GM23338 (cell line): ENCODE results near the gene IGF2BP2. TPM values are rescaled to one million over a fixed set of nuclear protein-coding genes. Genes with fewer than 3 reads are reported as not detected.

ENCODE experiments used
- ATAC-seq: fragments of 200-7000 bp; cut with Tn5 transposase; 3 replicates; pipeline ENCODE4 v1.9.1; 2020
- DNase-seq: peaks from one replicate; pipeline ENCODE4 v3.0.0-alpha.2; 2015; ENCODE audit warnings: low spot score
- H2AFZ ChIP-seq: fragments of 200-600 bp; sonication (generic); 2 replicates; pipeline ENCODE4 v1.8.0; 2016; ENCODE audit warnings: antibody characterized with exemption, mild to moderate bottlenecking, moderate library complexity
- H3F3A ChIP-seq: fragments of 200-600 bp; sonication (generic); replicated peaks from 2 replicates; pipeline ENCODE4 v1.8.0; 2017; ENCODE audit warnings: antibody characterized with exemption, mixed run types, low read depth
- H3K27ac ChIP-seq: fragments of 200-600 bp; sonication (generic); 2 replicates; pipeline ENCODE4 v1.6.1; 2016; ENCODE audit warnings: low read depth
- H3K27me3 ChIP-seq: fragments of 200-600 bp; sonication (generic); 2 replicates; pipeline ENCODE4 v1.8.0; 2016; ENCODE audit warnings: mild to moderate bottlenecking, mixed run types, moderate library complexity; ENCODE audit not compliant: insufficient read depth
- H3K36me3 ChIP-seq: fragments of 200-600 bp; sonication (generic); 2 replicates; pipeline ENCODE4 v1.8.0; 2016; ENCODE audit warnings: mild to moderate bottlenecking; ENCODE audit not compliant: insufficient read depth
- H3K4me1 ChIP-seq: fragments of 200-600 bp; sonication (generic); 2 replicates; pipeline ENCODE4 v1.8.0; 2016; ENCODE audit warnings: mild to moderate bottlenecking, moderate library complexity; ENCODE audit not compliant: insufficient read depth
- H3K4me2 ChIP-seq: fragments of 200-600 bp; sonication (generic); 2 replicates; pipeline ENCODE4 v1.7.1; 2017; ENCODE audit warnings: mixed run types
- H3K4me3 ChIP-seq: fragments of 200-600 bp; sonication (generic); 2 replicates; pipeline ENCODE4 v1.6.1; 2016; ENCODE audit warnings: mixed run types
- H3K79me2 ChIP-seq: fragments of 200-600 bp; sonication (generic); replicated peaks from 2 replicates; pipeline ENCODE4 v1.8.0; 2017; ENCODE audit warnings: mild to moderate bottlenecking; ENCODE audit not compliant: insufficient read depth
- H3K9me2 ChIP-seq: fragments of 200-600 bp; sonication (generic); 2 replicates; pipeline ENCODE4 v1.8.0; 2017; ENCODE audit not compliant: insufficient read depth
- H4K20me1 ChIP-seq: fragments of 200-600 bp; sonication (generic); replicated peaks from 2 replicates; pipeline ENCODE4 v1.8.0; 2017; ENCODE audit warnings: mild to moderate bottlenecking; ENCODE audit not compliant: insufficient read depth
- H3K27ac Mint-ChIP-seq: 2 replicates; pipeline ENCODE4 v1.8.0; 2020; ENCODE audit warnings: inconsistent platforms, mild to moderate bottlenecking, moderate library complexity, mixed read lengths
- H3K27me3 Mint-ChIP-seq: 3 replicates; pipeline ENCODE4 v1.8.0; 2022; ENCODE audit warnings: low read depth, mild to moderate bottlenecking, moderate library complexity, mixed read lengths, inconsistent platforms; ENCODE audit not compliant: insufficient read depth, poor library complexity
- H3K36me3 Mint-ChIP-seq: 3 replicates; pipeline ENCODE4 v1.8.0; 2021; ENCODE audit warnings: low read depth, mild to moderate bottlenecking, inconsistent platforms, moderate library complexity, mixed read lengths
- H3K4me1 Mint-ChIP-seq: 3 replicates; pipeline ENCODE4 v1.8.0; 2020; ENCODE audit warnings: mild to moderate bottlenecking, inconsistent platforms, mixed read lengths
- H3K4me3 Mint-ChIP-seq: 3 replicates; pipeline ENCODE4 v1.8.0; 2021; ENCODE audit warnings: moderate library complexity, mild to moderate bottlenecking, inconsistent platforms, mixed read lengths
- H3K9me3 Mint-ChIP-seq: 3 replicates; pipeline ENCODE4 v1.8.0; 2020; ENCODE audit warnings: moderate library complexity, mild to moderate bottlenecking, inconsistent platforms, mixed read lengths
- CREB1 ChIP-seq: fragments of 250-450 bp; sonication (Bioruptor Pico); IDR thresholded peaks from 2 replicates; pipeline ENCODE4 v1.5.0; 2020; ENCODE audit warnings: low read depth, mild to moderate bottlenecking, moderate library complexity
- JUNB ChIP-seq: IDR thresholded peaks from one replicate; pipeline ENCODE4 v1.6.1; 2016; ENCODE audit warnings: antibody characterized with exemption; ENCODE audit not compliant: unreplicated experiment
- NANOG ChIP-seq: IDR thresholded peaks from 2 replicates; pipeline ENCODE4 v1.6.1; 2016; ENCODE audit warnings: antibody characterized with exemption, borderline replicate concordance
- POLR2AphosphoS5 ChIP-seq: IDR thresholded peaks from 2 replicates; pipeline ENCODE4 v1.6.1; 2016; ENCODE audit warnings: antibody characterized with exemption, low read depth
- REST ChIP-seq: IDR thresholded peaks from one replicate; pipeline ENCODE4 v1.6.1; 2018; ENCODE audit warnings: antibody characterized with exemption; ENCODE audit not compliant: unreplicated experiment
- ZNF114 ChIP-seq: fragments of 250-450 bp; sonication (Bioruptor Pico); IDR thresholded peaks from 2 replicates; pipeline ENCODE4 v1.5.0; 2020; ENCODE audit warnings: mild to moderate bottlenecking, moderate library complexity
- ZNF331 ChIP-seq: fragments of 250-450 bp; sonication (Bioruptor Pico); IDR thresholded peaks from 2 replicates; pipeline ENCODE4 v1.5.0; 2020; ENCODE audit warnings: low read depth, mild to moderate bottlenecking, moderate library complexity
- ZNF462 ChIP-seq: fragments of 250-450 bp; sonication (Bioruptor Pico); IDR thresholded peaks from 2 replicates; pipeline ENCODE4 v1.5.0; 2020; ENCODE audit warnings: mild to moderate bottlenecking, moderate library complexity
- polyA plus RNA-seq: library from polyadenylated mRNA; unstranded; fragments of >200 nt; fragmentation: Nextera tagmentation; extraction: Ambion mirVana; gene quantifications from 2 replicates; pipeline ENCODE4 v1.2.1, GENCODE V29; 2016
- total RNA-seq: library from RNA; depleted of rRNA; stranded (reverse); fragments of >200 nt; shearing (Covaris generic); gene quantifications from 2 replicates; pipeline ENCODE4 v1.2.3, GENCODE V29; 2014

Gene IGF2BP2
- total and polyA plus RNA-seq, 2 experiments from 2014 or later, result 82.9 to 84.5 TPM

- Histone ChIP-seq H3K4me3 (no peak overlapping the region), H3K4me1 (peaks cover 66% of the 10 kb centered on the region), H3K79me2 (peaks cover 97% of the 10 kb centered on the region), H4K20me1 (peaks cover 4% of the 10 kb centered on the region), H3K27me3 (no peaks in the 10 kb centered on the region), H3K4me2 (peak overlapping the region; percentile 63; the same call in 1 of the 2 replicates), H3K36me3 (peaks cover 3% of the 10 kb centered on the region; the same call in 1 of the 2 replicates), H3F3A (peaks cover 6% of the 10 kb centered on the region; the same call in 1 of the 2 replicates), H3K9me2 (peaks cover 1% of the 10 kb centered on the region; the same call in 1 of the 2 replicates), H2AFZ (no peak overlapping the region), H3K27ac (peak overlapping the region; percentile 82)
- Mint-ChIP-seq H3K4me1 (peaks cover 65% of the 10 kb centered on the region), H3K4me3 (no peak overlapping the region), H3K27me3 (peaks cover 14% of the 10 kb centered on the region), H3K27ac (no peak overlapping the region), H3K36me3 (peaks cover 39% of the 10 kb centered on the region), H3K9me3 (peaks cover 13% of the 10 kb centered on the region)
- TF ChIP-seq NANOG (no peak), ZNF331 (CRISPR knock-in tag) (no peak), POLR2AphosphoS5 (no peak), CREB1 (CRISPR knock-in tag) (no peak), REST (no peak)
- ATAC-seq (no peak), DNase-seq (no peak)
These were observed 74.1 kb downstream of the IGF2BP2 start for GRCh38 chr3:185750702-185751101.

- peaks cover 33% of the 10 kb centered on the region for H3K36me3 Mint-ChIP-seq
- H3K4me2 ChIP-seq, result peak overlapping the region; percentile 63
- no peaks in the 10 kb centered on the region for H3K36me3 ChIP-seq
- no peaks in the 10 kb centered on the region for H3K27me3 ChIP-seq
- peaks cover 68% of the 10 kb centered on the region for H3K4me1 Mint-ChIP-seq
- H4K20me1 ChIP-seq, result peaks cover 10% of the 10 kb centered on the region
- H3K9me2 ChIP-seq, result no peaks in the 10 kb centered on the region
- peak overlapping the region; percentile 82 for H3K27ac ChIP-seq
- H3K4me3 ChIP-seq, result peak overlapping the region; percentile 10; the same call in 1 of the 2 replicates
- no peak overlapping the region for H3K27ac Mint-ChIP-seq
- peaks cover 97% of the 10 kb centered on the region for H3K79me2 ChIP-seq
- no peak overlapping the region for H2AFZ ChIP-seq
- H3F3A ChIP-seq, result peaks cover 6% of the 10 kb centered on the region; the same call in 1 of the 2 replicates
- H3K4me1 ChIP-seq, result peaks cover 66% of the 10 kb centered on the region
- H3K9me3 Mint-ChIP-seq, result peaks cover 8% of the 10 kb centered on the region
- H3K27me3 Mint-ChIP-seq, result peaks cover 17% of the 10 kb centered on the region
- DNase-seq, result no peak
- peak; percentile 66 for ATAC-seq
- H3K4me3 Mint-ChIP-seq, result no peak overlapping the region
- TF ChIP-seq POLR2AphosphoS5, result no peak
- no peak for TF ChIP-seq ZNF114 (CRISPR knock-in tag)
- no peak for TF ChIP-seq REST
- no peak for TF ChIP-seq JUNB
- no peak for TF ChIP-seq ZNF462 (CRISPR knock-in tag)
- TF ChIP-seq ZNF331 (CRISPR knock-in tag), result no peak
These were observed 74.8 kb downstream of the IGF2BP2 start for GRCh38 chr3:185750015-185750414.
